HEK293T (cell line): ENCODE results near the gene TMEM95.

Experiments used
- CTCF ChIA-PET: fragments of 350-600 bp; formaldehyde crosslinking; extraction: SDS; loops from one replicate; lab custom pipeline; 2021; ENCODE audit warnings: antibody characterized with exemption, inconsistent platforms; lab: Yijun Ruan, JAX
- POLR2A ChIA-PET: fragments of 350-600 bp; formaldehyde crosslinking; extraction: SDS; loops from one replicate; lab custom pipeline; 2020; ENCODE audit warnings: antibody characterized with exemption, inconsistent platforms; lab: Yijun Ruan, JAX
- DNase-seq: peaks from one replicate; pipeline ENCODE4 v3.0.0; 2012; ENCODE audit warnings: mixed read lengths; ENCODE audit errors: extremely low spot score
- ARNT ChIP-seq: fragments of 450-650 bp; IDR thresholded peaks from 2 replicates; pipeline ENCODE4 v1.6.1; 2017; ENCODE audit warnings: mild to moderate bottlenecking
- BHLHE40 ChIP-seq: fragments of 450-650 bp; IDR thresholded peaks from 2 replicates; pipeline ENCODE4 v1.6.1; 2016; ENCODE audit warnings: mild to moderate bottlenecking, moderate library complexity, borderline replicate concordance
- CTBP1 ChIP-seq: fragments of 450-650 bp; IDR thresholded peaks from 2 replicates; pipeline ENCODE4 v1.6.1; 2016; ENCODE audit warnings: borderline replicate concordance
- ELF4 ChIP-seq: fragments of 450-650 bp; IDR thresholded peaks from 2 replicates; pipeline ENCODE4 v1.6.1; 2017; ENCODE audit warnings: antibody characterized with exemption
- FOXA1 ChIP-seq: fragments of 450-650 bp; IDR thresholded peaks from 2 replicates; pipeline ENCODE4 v1.6.1; 2016; ENCODE audit warnings: mild to moderate bottlenecking
- FOXK2 ChIP-seq: fragments of 450-650 bp; IDR thresholded peaks from 2 replicates; pipeline ENCODE4 v1.6.1; 2016; ENCODE audit warnings: mild to moderate bottlenecking
- FOXM1 ChIP-seq: fragments of 450-650 bp; IDR thresholded peaks from 2 replicates; pipeline ENCODE4 v1.6.1; 2017; ENCODE audit warnings: mild to moderate bottlenecking, borderline replicate concordance
- HDGF ChIP-seq: fragments of 450-650 bp; IDR thresholded peaks from 2 replicates; pipeline ENCODE4 v1.6.1; 2017; ENCODE audit warnings: antibody characterized with exemption, borderline replicate concordance
- L3MBTL2 ChIP-seq: fragments of 450-650 bp; conservative IDR thresholded peaks from 2 replicates; pipeline ENCODE4 v1.6.1; 2016; ENCODE audit warnings: mild to moderate bottlenecking
- LEF1 ChIP-seq: fragments of 450-650 bp; IDR thresholded peaks from 2 replicates; pipeline ENCODE4 v1.6.1; 2017; ENCODE audit warnings: mild to moderate bottlenecking, borderline replicate concordance
- NFRKB ChIP-seq: fragments of 450-650 bp; IDR thresholded peaks from 2 replicates; pipeline ENCODE4 v1.6.1; 2016; ENCODE audit warnings: mild to moderate bottlenecking, moderate library complexity
- PKNOX1 ChIP-seq: fragments of 450-650 bp; IDR thresholded peaks from 2 replicates; pipeline ENCODE4 v1.6.1; 2016
- SP1 ChIP-seq: fragments of 450-650 bp; IDR thresholded peaks from 2 replicates; pipeline ENCODE4 v1.6.1; 2017
- SUZ12 ChIP-seq: fragments of 450-650 bp; IDR thresholded peaks from 2 replicates; pipeline ENCODE4 v1.6.1; 2016; ENCODE audit warnings: mild to moderate bottlenecking
- TARDBP ChIP-seq: fragments of 450-650 bp; IDR thresholded peaks from 2 replicates; pipeline ENCODE4 v1.6.1; 2016
- ZNF384 ChIP-seq: fragments of 450-650 bp; IDR thresholded peaks from 2 replicates; pipeline ENCODE4 v1.6.1; 2016

TMEM95 gene

GRCh38 chr17:7374353-7374752 lies 19.4 kb downstream of the TMEM95 start:
- no peak for DNase-seq
- CTCF ChIA-PET: interaction anchor here (1.1 kb wide), 1 partner anchor 12 kb away, joined by 3 read pairs; no protein-coding TSS in a partner anchor
- TF ChIP-seq TARDBP: no peak
- TF ChIP-seq PKNOX1: no peak
- TF ChIP-seq ZNF384: no peak
- TF ChIP-seq L3MBTL2: no peak
- TF ChIP-seq CTBP1: no peak
- TF ChIP-seq NFRKB: no peak
- TF ChIP-seq ELF4: no peak
- no peak for TF ChIP-seq FOXA1
- no peak for TF ChIP-seq LEF1
- TF ChIP-seq SP1: no peak
- no peak for TF ChIP-seq SUZ12
- TF ChIP-seq FOXM1: no peak
- TF ChIP-seq HDGF: no peak
- TF ChIP-seq ARNT: no peak
- no peak for TF ChIP-seq FOXK2
- TF ChIP-seq BHLHE40: no peak
- POLR2A ChIA-PET: interaction anchor here (1.0 to 1.7 kb wide), 2 partner anchors 20 to 30 kb away, joined by 3 to 7 read pairs; partner anchors contain the start of genes PLSCR3 and TMEM256

DNA sequence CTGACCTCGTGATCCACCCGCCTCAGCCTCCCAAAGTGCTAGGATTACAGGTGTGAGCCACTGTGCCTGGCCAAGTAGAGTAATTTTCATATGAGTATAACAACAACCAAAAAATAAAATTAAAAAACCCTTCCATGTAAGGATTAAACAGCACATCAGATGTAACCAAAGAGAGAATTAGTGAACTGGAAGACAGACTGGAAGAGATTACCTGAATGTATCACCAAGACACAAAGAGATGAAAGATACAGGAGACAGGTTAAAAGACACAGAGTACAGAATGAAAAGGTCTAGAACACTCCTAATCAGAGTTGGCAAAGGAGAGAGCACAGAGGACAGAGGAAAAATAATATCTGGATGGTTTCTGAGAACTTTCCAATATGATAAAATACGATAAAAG lies 24.2 kb downstream of the TMEM95 start:
- TF ChIP-seq FOXM1: no peak
- no peak for TF ChIP-seq CTBP1
- no peak for TF ChIP-seq L3MBTL2
- no peak for TF ChIP-seq ARNT
- no peak for TF ChIP-seq NFRKB
- TF ChIP-seq BHLHE40: no peak
- TF ChIP-seq LEF1: no peak
- POLR2A ChIA-PET: no interaction called here
- CTCF ChIA-PET: no interaction called here
- no peak for DNase-seq

- POLR2A ChIA-PET: no interaction called here
- DNase-seq: no peak
- CTCF ChIA-PET: no interaction called here
- TF ChIP-seq FOXA1 (no peak), ZNF384 (no peak), HDGF (no peak), PKNOX1 (no peak), NFRKB (no peak), ELF4 (no peak), CTBP1 (no peak), TARDBP (no peak), SP1 (no peak), LEF1 (no peak), ARNT (no peak), FOXM1 (no peak), L3MBTL2 (no peak), BHLHE40 (no peak), SUZ12 (no peak)
Observed at GRCh38 chr17:7380321-7380720, 25.4 kb downstream of the TMEM95 start.

- POLR2A ChIA-PET: interaction anchor here (1.1 kb wide), 1 partner anchor 10 kb away, joined by 3 read pairs; no protein-coding TSS in a partner anchor
- TF ChIP-seq HDGF: no peak
- TF ChIP-seq SP1: no peak
- no peak for TF ChIP-seq NFRKB
- TF ChIP-seq ARNT: no peak
- TF ChIP-seq LEF1: no peak
- TF ChIP-seq BHLHE40: no peak
- no peak for TF ChIP-seq FOXA1
- no peak for TF ChIP-seq TARDBP
- TF ChIP-seq FOXK2: no peak
- no peak for TF ChIP-seq SUZ12
- no peak for TF ChIP-seq ELF4
- no peak for TF ChIP-seq L3MBTL2
- TF ChIP-seq ZNF384: no peak
- TF ChIP-seq PKNOX1: no peak
- no peak for TF ChIP-seq FOXM1
- TF ChIP-seq CTBP1: no peak
- CTCF ChIA-PET: no interaction called here
- DNase-seq: no peak
Observed at GRCh38 chr17:7380855-7381683, 26.1 kb downstream of the TMEM95 start, which contains the start of gene TNK1. TSS of gene TNK1 (plus strand) at chr17:7381089. CDS start at chr17:7382927, 1,838 bp downstream.

- TF ChIP-seq FOXK2: no peak
- TF ChIP-seq TARDBP: no peak
- no peak for TF ChIP-seq SUZ12
- no peak for TF ChIP-seq ARNT
- TF ChIP-seq FOXM1: no peak
- DNase-seq: no peak
- POLR2A ChIA-PET: no interaction called here
- CTCF ChIA-PET: no interaction called here
Observed at GRCh38 chr17:7382901-7383300, 27.9 kb downstream of the TMEM95 start.

- POLR2A ChIA-PET: no interaction called here
- CTCF ChIA-PET: no interaction called here
- no peak for DNase-seq
Observed at GRCh38 chr17:7383371-7383741, 28.4 kb downstream of the TMEM95 start.

More at GRCh38 chr17:7383371-7383741, 28.4 kb downstream of the TMEM95 start:
- TF ChIP-seq FOXK2: no peak
- no peak for TF ChIP-seq FOXM1
- no peak for TF ChIP-seq ARNT
- no peak for TF ChIP-seq SP1
- TF ChIP-seq SUZ12: no peak
- TF ChIP-seq TARDBP: no peak
